GM21825 (cell line): ENCODE results near the gene CHN2.

Experiments used
- ATAC-seq: cut with Tn5 transposase; IDR thresholded peaks from one replicate; pipeline ENCODE4 v1.9.1; 2021; ENCODE audit warnings: mild to moderate bottlenecking, moderate library complexity; ENCODE audit not compliant: unreplicated experiment

The CHN2 gene

DNA sequence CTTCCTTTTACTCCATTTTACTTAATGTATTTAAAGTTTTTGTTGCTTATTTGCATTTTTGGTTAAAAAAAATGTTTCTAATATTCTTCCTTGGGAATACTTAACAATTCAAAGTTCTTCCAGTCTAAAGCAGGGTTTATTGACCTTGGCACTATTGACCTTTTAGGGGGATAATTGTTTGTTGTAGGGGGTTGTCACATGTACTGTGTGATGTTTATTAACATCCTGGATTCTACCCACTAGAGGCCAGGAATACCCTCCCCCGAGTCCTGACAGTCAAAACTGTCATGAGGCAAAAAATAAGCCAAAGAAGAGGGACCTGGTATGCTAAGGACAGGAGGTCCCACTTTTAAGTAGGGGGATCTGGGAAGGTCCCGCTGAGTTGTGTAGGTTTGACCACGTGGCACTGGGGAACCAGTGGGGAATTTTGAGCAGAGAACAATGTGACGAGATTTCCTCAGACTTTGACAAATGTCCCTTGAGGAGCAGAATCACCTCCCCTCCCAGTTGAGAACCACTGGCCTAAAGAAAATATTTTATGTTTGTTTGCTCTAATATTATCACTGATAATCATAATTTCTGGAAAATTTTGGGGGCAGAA lies 190.7 kb downstream of the CHN2 start:
- ATAC-seq: no peak

DNA sequence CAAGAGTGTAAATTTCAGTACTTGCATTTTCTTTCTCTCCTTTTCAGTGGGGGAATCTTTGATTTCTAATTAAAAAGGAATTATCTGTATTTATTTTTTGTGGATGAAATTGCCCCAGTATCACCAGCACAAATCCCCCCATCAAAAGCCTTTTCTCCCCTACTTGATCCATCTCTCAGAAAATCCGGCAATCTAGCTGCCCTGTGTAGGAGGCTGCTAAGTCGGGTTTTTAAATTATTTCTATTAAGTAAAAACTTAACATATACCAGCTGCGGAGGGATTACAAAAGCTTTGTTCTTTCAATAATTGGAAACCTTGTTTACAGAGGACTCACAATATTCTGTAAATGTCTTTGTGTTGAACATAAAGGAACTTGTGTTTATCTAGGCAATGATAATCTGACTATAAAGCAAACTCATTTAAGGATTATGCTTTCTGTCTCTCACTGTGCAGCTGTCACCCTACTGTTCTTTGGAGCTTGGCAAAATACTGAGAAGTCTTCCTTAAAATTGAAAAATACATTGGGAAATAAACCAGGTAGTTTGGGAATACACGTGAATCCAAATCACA lies 191.7 kb downstream of the CHN2 start:
- no peak for ATAC-seq

DNA sequence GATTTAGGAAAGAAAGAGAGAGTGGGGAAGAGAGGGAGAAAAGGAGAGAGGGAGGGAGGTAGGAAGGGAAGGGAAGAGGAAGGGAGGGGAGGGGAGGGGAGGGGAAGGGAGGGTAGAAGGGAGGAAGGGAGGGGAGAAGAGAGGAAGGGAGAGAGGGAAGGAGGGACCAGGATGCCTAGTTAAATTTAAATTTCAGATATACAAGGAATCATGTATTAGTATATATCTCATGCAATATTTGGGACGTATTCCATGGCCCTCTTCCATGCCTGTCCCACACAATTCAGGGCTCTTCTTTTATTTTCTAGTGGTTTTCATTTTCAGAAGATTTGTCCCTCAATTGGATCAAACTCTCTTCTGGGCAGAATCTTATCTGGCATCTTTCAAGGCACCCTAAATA lies 196.7 kb downstream of the CHN2 start:
- no peak for ATAC-seq

DNA sequence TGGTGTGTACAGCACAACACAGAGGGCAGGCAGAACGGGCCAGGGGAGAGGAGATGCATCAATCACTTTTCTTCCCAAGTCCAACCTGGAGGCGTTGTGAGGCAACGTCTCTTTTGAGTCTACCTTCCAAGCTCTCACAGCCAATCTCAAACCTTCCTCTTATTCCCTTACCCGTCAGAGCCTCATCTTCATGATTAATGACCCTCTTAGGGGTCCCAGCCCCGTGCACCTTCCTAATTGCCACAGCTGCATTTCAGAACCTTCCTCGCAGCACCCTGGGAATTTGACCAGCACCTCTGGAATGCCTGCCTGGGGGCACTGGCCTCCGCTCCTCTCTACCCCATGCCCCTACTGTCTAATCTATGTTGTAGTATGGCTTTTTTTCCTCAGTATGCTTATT lies 199.7 kb downstream of the CHN2 start:
- ATAC-seq: no peak

DNA sequence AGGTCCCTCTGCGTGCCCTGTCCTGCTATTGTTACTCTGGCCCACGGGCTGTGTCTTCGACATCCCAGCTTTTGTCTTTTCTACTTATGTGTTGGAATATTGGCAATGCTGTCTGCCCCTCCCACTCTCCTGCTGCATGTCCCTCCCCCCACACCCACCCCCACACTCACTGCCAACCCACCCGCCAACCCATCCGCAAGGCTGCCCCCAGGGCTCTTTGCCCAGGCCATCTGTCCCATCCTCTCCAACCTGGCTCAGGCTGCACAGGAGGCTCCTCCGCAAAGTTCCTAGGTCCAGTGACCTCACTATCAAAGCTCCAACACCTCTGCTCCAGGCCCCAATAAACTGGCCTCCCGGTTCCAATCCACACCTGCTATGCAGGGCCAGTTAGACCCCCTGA lies 202.0 kb downstream of the CHN2 start:
- ATAC-seq: no peak

DNA sequence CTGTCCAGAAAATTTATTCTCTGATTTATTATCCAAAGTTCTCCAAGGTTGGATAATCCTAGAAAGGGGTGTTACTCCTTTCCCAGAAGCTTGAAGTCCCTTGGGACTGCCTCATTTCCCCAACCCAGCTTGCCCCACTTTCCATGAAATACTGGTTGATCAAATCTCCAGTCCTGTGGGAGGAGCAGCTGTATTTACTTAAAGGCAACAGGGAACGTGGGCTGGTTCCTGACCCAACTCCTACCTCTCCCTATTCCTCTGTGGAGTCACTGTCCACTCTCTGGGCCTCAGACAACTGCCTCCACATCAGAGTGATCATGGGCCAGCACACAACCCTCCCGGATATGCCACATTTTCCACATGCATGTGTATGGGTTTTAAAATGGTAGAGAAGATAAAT lies 202.8 kb downstream of the CHN2 start:
- ATAC-seq: no peak

DNA sequence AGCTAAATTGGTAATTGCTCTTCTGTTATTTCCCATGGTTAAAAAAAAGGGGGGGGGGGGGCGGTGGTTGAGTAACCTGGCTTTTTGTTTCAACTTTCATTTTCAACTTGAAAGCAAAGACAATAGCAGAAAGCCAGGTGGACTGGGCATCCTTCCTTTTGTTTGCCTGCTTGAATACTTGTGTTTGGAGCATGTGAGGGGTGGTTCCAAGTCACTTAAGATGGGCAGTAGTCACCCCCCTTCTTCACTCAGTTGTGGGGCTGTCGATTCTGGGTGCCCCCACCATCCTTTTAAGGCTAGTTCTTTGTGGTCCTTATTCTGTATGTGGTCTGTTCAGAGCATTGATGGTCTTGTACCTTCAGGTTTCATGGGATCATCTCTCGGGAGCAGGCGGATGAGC lies 203.4 kb downstream of the CHN2 start:
- ATAC-seq: no peak

DNA sequence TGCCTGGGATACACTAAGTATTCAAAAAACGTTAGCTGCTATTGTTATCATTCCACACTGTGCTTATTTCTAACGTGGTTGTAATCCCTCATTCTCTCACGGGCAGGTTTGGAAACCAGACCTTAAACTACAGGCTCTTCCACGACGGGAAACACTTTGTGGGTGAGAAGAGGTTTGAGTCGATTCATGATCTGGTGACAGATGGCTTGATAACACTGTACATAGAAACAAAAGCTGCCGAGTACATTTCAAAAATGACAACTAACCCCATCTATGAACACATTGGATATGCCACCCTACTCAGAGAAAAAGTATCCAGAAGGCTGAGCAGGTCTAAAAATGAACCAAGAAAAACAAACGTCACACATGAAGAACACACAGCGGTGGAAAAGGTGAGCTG lies 205.9 kb downstream of the CHN2 start:
- ATAC-seq: no peak

DNA sequence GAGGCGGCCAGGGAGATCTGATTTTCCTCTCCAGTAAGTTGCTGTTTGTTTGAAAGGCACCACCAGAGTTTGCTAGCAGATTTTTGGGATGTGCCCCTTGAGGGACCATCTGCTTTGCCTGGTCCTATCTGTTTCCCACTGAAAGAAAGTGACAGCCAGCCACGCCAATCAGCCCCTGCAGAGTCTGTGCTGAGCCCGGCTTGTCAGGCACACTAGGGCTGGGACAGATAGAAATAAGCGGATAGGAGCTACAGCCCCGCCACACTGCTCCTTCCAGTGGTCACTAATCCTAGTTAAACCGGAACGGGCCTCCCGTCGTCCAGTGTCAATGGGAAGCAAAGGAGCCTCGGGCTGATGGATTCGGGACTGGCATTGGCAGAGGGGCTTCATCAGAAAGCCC lies 207.2 kb downstream of the CHN2 start:
- ATAC-seq: no peak

DNA sequence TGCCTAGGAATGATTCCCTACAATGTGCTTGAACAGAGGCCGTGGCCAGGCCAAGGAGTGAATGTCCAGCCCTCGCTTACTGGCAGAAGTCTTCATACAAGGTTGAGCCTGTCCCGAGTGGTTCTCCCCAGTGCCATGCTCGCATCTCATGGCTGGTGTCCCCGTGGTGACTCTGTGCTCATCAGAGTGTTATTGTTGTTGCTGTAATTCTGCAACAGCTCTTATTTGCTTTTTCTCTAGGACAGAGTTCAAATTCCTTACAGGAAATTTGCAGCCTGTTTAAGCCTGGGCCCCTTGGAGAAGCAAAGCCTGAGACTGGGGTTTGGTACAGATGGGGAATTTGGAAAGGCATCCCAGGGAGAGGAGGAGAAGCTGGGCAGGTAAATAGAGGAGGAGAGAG lies 211.3 kb downstream of the CHN2 start:
- no peak for ATAC-seq

DNA sequence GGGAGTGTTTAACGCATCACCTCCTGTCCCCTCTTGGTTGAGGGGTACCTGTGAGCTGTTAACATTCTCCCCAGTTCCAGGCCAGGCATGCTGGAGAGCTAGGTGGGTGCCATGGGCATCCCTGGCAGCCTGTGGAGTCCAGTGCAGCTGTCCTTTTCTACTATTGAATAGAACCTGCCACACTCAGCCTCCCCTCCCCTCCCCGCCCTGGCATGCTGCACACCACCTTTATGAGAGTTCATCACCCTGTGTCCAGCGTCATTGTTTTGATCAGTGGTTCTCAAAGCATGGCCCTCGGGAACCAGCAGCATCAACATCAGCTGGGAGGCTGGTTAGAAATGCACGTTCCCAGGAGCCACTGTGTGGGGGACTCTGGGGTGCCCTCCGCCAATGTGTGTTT lies 211.8 kb downstream of the CHN2 start:
- no peak for ATAC-seq

DNA sequence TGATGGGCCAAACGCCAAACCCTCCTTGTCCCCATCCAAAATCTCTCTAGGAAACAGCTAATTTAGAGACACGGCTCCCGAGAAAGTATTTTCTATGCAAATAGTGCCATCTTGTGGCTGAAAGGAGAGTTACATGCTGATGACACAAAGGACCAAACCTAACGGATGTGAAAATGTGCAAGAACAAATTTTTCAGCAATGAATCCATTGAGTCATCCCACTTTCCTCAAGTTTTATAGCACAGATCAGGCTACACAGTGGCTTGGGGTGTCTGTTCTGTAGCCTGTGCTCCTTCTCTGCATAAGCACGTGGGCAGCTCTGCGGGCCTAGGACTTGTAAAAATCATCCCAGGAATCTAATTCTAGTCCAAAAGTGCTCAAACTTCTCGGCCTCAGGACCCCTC lies 214.3 kb downstream of the CHN2 start:
- peak; percentile 60 for ATAC-seq

DNA sequence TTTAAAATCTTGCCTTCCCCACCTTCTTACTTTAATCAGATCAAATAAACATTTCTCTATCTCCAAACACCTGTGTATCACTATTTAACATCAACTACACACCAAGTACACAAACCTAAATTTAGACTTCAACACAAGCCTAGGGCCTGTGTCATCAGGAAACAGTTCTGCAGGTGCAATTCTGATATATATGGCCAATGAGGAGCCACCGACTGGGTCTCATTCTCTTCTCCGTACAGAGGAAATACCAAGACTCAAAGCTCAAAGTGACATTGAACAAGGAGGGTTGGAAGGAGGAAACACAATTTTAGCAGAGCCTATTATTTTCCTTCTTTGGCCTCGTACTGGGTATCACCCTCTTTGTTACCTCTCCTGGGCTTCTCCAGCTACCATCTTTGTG lies 216.4 kb downstream of the CHN2 start:
- ATAC-seq: no peak

DNA sequence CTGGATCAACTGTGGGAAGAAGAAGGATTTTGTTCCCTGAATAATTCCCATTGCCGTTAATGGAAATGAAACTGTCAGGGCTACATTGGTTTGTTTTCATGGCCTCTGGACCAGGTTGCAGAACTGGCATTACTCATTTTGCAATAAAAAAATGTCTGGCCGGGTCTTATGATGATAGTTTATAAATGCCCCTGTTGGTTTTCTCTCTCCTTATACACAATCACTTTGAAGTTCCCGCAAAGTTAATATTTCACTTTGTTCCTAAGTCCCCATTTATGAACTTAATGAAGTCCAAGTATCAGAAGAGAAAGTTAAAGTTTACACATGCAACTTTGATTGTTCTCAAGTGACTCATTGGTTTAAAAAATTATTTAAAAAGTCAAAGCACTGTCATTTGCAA lies 218.3 kb downstream of the CHN2 start:
- ATAC-seq: no peak

DNA sequence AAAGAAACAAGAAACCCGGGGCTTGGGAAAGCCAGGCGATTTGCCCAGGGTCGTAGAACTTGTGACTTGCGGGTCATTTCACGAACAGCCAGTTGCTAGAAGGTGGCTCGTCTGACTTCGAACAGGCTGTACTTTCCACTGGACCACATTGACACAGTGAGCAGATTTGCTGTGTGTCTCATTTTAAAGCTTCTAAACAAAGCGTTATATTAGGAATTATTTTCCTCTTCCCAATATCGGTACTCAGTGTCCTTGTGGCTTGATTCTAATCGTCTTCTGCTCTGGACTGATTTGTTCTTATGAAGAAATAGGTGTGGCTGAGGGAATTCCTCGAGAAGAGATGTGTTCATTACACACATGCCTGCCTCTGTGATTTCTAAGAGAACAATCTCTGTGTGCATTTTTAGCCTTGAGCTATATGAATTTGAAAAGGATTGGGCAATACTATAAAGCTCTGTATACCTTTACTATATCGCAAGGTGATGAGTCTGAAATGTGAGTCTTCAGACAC lies 219.1 kb downstream of the CHN2 start:
- ATAC-seq: no peak

DNA sequence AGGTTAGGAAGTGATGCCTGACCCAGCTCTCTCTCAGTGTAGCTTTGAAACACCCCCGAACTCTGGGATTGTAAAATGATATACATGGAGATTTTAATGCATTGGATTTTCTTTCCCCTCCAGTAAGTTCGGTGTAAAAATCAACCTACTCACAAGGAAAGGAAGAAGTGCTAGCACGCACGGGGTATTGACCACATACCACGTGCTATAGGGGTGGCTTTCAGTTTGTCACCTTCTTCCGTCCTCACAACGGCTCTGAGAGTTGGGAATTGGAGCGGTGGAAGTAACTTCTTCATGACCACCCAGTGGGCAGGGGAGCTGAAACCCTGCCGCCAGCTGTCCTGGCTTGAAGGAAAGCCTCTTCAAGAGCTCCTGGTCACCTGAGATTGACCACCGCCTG lies 219.6 kb downstream of the CHN2 start:
- ATAC-seq: no peak

DNA sequence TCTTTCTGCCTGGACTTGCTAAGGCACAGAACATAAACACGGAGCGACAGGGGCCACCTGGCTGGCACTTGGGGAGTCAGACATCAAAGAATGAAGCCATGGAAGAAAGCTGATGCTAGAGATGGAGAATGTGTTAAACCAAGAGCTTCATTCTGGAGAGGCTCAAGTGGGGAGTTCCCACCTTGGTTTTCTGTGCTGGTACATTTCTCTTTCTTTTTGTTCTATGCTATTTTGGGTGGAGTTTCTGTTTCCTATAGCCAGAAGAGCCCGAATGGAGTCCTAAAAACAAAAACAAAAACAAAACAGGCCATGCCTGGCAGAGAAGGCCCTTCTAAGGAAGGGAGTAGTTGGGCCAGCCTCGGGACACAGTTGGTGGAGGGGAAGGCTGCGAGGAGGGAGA lies 220.6 kb downstream of the CHN2 start:
- no peak for ATAC-seq

DNA sequence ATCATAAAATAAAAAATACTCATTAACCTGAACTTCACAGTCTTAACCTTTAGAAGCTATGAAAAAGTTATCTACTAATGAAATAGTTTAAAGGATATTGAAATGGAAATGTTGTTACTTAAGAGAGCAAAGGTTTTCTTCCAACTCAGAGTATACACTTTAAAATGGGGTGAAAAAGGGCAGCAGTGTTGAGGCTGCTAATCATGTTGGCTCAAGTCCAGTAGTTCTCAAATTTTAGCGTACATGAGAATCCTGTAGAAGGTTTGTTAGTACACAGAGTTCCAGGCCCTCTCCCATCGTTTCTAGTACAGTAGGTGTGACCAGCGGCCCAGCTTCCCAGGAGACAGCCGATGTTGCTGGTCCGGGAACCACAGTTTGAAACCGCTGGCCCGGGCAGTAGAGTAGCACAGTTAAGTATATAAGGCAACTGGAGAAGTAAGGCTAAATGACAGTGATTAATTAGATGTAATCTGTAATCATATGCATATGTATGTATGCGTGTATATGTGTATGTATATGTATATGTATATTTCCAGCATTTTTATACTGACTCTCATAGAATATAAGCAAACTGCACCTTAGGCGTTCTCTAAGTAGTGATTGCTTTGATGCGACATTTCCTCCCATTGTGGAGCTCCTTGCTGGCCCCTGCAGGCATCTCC lies 221.8 kb downstream of the CHN2 start:
- no peak for ATAC-seq

DNA sequence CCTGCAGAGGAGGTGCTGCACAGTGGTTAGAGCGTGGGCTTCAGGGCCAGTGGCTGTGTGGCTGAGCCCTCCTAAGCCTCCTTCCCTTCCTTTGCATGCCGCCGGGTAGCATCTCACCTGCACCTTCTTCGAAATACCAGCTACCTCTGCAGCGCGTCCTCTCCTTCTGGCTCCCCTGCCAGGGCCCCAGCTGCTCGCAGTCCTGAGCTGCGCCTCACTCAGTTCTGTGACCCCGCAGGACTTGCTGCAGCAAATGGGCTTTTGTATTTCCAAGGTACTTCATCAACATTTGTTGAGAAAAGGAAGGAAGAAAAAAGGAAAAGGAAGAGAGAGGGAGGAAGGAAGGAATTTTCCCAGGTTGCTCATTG lies 222.3 kb downstream of the CHN2 start:
- ATAC-seq: no peak

DNA sequence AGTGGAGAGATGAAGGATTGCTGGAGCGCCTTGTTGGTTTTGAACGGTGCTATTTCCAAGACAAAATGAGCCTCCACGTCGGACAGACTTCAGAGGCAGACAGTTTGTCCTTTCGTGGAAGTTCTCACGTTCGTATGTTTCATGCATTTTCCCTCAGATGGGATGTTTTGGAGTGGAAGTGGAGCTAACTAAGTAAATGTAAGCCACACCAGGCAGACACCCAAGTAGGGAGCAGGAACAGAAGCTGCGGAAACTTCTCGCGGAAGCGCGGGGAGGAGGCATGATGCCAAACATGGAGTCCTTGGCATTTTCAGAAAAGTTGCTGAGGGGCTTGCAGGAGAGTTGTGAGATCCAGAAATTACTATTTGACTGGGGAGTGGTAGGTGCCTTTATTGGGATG lies 223.5 kb downstream of the CHN2 start:
- no peak for ATAC-seq

DNA sequence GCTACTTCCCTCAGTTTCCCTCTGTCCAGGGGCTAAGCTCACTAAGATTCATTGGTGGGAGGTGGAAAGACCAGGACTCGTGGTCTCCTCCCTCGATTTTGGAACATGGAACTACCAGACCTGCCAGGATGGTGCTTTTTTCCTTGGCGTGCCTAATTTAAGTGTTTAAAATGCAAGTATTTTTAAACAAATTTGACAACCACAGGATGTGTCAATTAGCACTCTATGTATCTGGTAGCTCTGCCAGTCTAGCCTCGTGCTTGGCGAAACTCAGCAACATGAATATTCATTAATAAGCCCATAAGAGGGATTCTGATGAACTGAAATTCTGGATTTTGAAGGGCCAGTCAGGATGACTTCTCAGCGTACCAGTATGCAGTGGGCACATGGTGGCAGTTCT lies 224.1 kb downstream of the CHN2 start:
- no peak for ATAC-seq

DNA sequence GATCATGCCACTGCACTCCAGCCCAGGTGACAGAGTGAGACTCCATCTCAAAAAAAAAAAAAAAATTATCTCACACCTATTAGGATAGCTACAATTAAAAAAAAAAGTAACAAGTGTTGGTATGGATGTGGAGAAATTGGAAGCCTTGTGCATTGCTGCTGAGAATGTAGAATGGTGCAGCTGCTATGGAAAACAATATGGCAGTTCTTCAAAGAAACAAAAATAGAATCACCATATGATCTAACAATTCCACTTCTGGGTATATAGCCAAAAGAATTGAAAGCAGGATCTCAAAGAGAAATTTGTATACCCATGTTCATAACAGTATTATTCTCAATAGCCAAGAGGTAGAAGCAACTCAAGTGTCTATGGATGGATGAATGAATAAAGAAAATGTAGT lies 225.4 kb downstream of the CHN2 start:
- no peak for ATAC-seq
